Measurements from ENCODE around the gene TSPAN9.

DNA sequence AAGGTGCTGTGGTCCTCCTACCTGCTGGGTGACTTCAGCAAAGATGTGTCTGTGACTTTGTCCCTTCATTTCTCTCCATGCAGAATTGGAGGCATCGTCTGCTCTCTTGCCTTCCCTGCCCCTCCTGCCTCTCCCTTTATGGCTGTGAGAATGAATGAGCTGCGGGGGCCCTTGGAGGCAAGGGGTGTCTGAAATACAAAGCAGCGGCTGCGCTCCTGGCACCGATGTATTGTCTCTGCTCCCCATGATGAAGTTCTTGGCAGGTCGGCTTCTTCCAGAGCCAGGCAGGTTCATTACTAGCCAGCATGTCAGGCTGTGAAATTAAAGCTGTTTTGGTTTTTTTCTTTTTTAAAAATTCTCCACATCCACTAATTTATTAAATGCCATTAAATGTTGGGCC, 194.5 kb downstream of the TSPAN9 start:
- TF ChIP-seq, protein P1, sequence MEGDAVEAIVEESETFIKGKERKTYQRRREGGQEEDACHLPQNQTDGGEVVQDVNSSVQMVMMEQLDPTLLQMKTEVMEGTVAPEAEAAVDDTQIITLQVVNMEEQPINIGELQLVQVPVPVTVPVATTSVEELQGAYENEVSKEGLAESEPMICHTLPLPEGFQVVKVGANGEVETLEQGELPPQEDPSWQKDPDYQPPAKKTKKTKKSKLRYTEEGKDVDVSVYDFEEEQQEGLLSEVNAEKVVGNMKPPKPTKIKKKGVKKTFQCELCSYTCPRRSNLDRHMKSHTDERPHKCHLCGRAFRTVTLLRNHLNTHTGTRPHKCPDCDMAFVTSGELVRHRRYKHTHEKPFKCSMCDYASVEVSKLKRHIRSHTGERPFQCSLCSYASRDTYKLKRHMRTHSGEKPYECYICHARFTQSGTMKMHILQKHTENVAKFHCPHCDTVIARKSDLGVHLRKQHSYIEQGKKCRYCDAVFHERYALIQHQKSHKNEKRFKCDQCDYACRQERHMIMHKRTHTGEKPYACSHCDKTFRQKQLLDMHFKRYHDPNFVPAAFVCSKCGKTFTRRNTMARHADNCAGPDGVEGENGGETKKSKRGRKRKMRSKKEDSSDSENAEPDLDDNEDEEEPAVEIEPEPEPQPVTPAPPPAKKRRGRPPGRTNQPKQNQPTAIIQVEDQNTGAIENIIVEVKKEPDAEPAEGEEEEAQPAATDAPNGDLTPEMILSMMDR (IDR thresholded peaks at IDR 0.05), result no peak
- TF ChIP-seq POLR2A (IDR thresholded peaks at IDR 0.05) (no peak), POLR2AphosphoS5 (IDR thresholded peaks at IDR 0.05) (no peak)
